Measurements from ENCODE around the gene COPS9. TPM values are rescaled to one million over a fixed set of nuclear protein-coding genes. Genes with fewer than 3 reads are reported as not detected.

The COPS9 gene
- total RNA-seq, 2 experiments from 2014 or later: 62.6 to 92.1 TPM

- Mint-ChIP-seq H3K9me3 (ENCODE audit: low read depth) (no peaks in the 10 kb centered on the region), H3K4me3 (no peak overlapping the region), H3K27me3 (peaks cover 17% of the 10 kb centered on the region), H3K27ac (no peak overlapping the region), H3K4me1 (no peaks in the 10 kb centered on the region), H3K36me3 (ENCODE audit: low read depth) (no peaks in the 10 kb centered on the region)
- DNase-seq: no peak
- ChIA-PET POLR2A (no interaction called here), CTCF (no interaction called here)
- no peak for ATAC-seq
- intact Hi-C loops (cut with DNase I, micrococcal nuclease): no loop called here
Observed at GRCh38 chr2:240172071-240172895, 36.2 kb upstream of the COPS9 start.

GRCh38 chr2:240170883-240171282 lies 34.8 kb upstream of the COPS9 start:
- Mint-ChIP-seq H3K9me3 (ENCODE audit: low read depth) (no peaks in the 10 kb centered on the region), H3K4me1 (no peaks in the 10 kb centered on the region), H3K4me3 (no peak overlapping the region), H3K36me3 (ENCODE audit: low read depth) (no peaks in the 10 kb centered on the region), H3K27ac (no peak overlapping the region), H3K27me3 (peaks cover 11% of the 10 kb centered on the region)
- POLR2A ChIA-PET: no interaction called here
- CTCF ChIA-PET: no interaction called here
- ATAC-seq (no peak), DNase-seq (no peak)
- intact Hi-C loops (cut with DNase I, micrococcal nuclease): no loop called here

GRCh38 chr2:240170354-240170735 lies 34.2 kb upstream of the COPS9 start:
- no peaks in the 10 kb centered on the region for H3K9me3 Mint-ChIP-seq (ENCODE audit: low read depth)
- no peak overlapping the region for H3K4me3 Mint-ChIP-seq
- no peaks in the 10 kb centered on the region for H3K4me1 Mint-ChIP-seq
- DNase-seq (no peak), ATAC-seq (no peak)
- no peaks in the 10 kb centered on the region for H3K36me3 Mint-ChIP-seq (ENCODE audit: low read depth)
- ChIA-PET CTCF (no interaction called here), POLR2A (no interaction called here)
- peaks cover 11% of the 10 kb centered on the region for H3K27me3 Mint-ChIP-seq
- intact Hi-C loops (cut with DNase I, micrococcal nuclease): no loop called here
- H3K27ac Mint-ChIP-seq: no peak overlapping the region

GRCh38 chr2:240169486-240170353 lies 33.6 kb upstream of the COPS9 start:
- CTCF ChIA-PET: interaction anchor here (0.6 kb wide), 1 partner anchor 100 kb away, joined by 3 read pairs; no protein-coding TSS in a partner anchor
- DNase-seq: no peak
- H3K9me3 Mint-ChIP-seq (ENCODE audit: low read depth): no peaks in the 10 kb centered on the region

GRCh38 chr2:240168546-240169361 lies 32.6 kb upstream of the COPS9 start:
- DNase-seq (no peak), ATAC-seq (no peak)
- Mint-ChIP-seq H3K9me3 (ENCODE audit: low read depth) (no peaks in the 10 kb centered on the region), H3K36me3 (ENCODE audit: low read depth) (no peaks in the 10 kb centered on the region), H3K4me3 (no peak overlapping the region), H3K27ac (no peak overlapping the region), H3K4me1 (no peaks in the 10 kb centered on the region), H3K27me3 (peaks cover 2% of the 10 kb centered on the region)
- ChIA-PET POLR2A (no interaction called here), CTCF (interaction anchor here (0.6 kb wide), 1 partner anchor 101 kb away, joined by 3 read pairs; no protein-coding TSS in a partner anchor)
- intact Hi-C loops (cut with DNase I, micrococcal nuclease): no loop called here

More at GRCh38 chr2:240169486-240170353, 33.6 kb upstream of the COPS9 start:
- H3K4me1 Mint-ChIP-seq: no peaks in the 10 kb centered on the region
- intact Hi-C loops (cut with DNase I, micrococcal nuclease): no loop called here
- no peaks in the 10 kb centered on the region for H3K36me3 Mint-ChIP-seq (ENCODE audit: low read depth)
- ATAC-seq: no peak
- H3K27me3 Mint-ChIP-seq: peaks cover 10% of the 10 kb centered on the region
- H3K27ac Mint-ChIP-seq: no peak overlapping the region
- POLR2A ChIA-PET: no interaction called here
- H3K4me3 Mint-ChIP-seq: no peak overlapping the region

- H3K27me3 Mint-ChIP-seq: peaks cover 2% of the 10 kb centered on the region
- H3K4me1 Mint-ChIP-seq: no peaks in the 10 kb centered on the region
- ChIA-PET CTCF (no interaction called here), POLR2A (no interaction called here)
- no peak overlapping the region for H3K4me3 Mint-ChIP-seq
- no peaks in the 10 kb centered on the region for H3K9me3 Mint-ChIP-seq (ENCODE audit: low read depth)
- no peak overlapping the region for H3K27ac Mint-ChIP-seq
- no peak for ATAC-seq
- H3K36me3 Mint-ChIP-seq (ENCODE audit: low read depth): no peaks in the 10 kb centered on the region
- DNase-seq: no peak
- intact Hi-C loops (cut with DNase I, micrococcal nuclease): no loop called here
Observed at GRCh38 chr2:240168041-240168440, 31.9 kb upstream of the COPS9 start.

GRCh38 chr2:240167588-240167880 lies 31.4 kb upstream of the COPS9 start:
- no peaks in the 10 kb centered on the region for H3K36me3 Mint-ChIP-seq (ENCODE audit: low read depth)
- no peaks in the 10 kb centered on the region for H3K4me1 Mint-ChIP-seq
- peaks cover 5% of the 10 kb centered on the region for H3K27me3 Mint-ChIP-seq
- no peak for DNase-seq
- H3K4me3 Mint-ChIP-seq: no peak overlapping the region
- POLR2A ChIA-PET: no interaction called here
- intact Hi-C loops (cut with DNase I, micrococcal nuclease): no loop called here
- H3K9me3 Mint-ChIP-seq (ENCODE audit: low read depth): no peaks in the 10 kb centered on the region
- ATAC-seq: no peak
- H3K27ac Mint-ChIP-seq: no peak overlapping the region
- CTCF ChIA-PET: no interaction called here

GRCh38 chr2:240166761-240167587 lies 30.9 kb upstream of the COPS9 start:
- H3K27me3 Mint-ChIP-seq: peaks cover 5% of the 10 kb centered on the region
- no peaks in the 10 kb centered on the region for H3K36me3 Mint-ChIP-seq (ENCODE audit: low read depth)
- no peaks in the 10 kb centered on the region for H3K9me3 Mint-ChIP-seq (ENCODE audit: low read depth)
- ATAC-seq (no peak), DNase-seq (no peak)
- intact Hi-C loops (cut with DNase I, micrococcal nuclease): no loop called here
- no peak overlapping the region for H3K27ac Mint-ChIP-seq
- no peak overlapping the region for H3K4me3 Mint-ChIP-seq
- ChIA-PET CTCF (no interaction called here), POLR2A (no interaction called here)
- no peaks in the 10 kb centered on the region for H3K4me1 Mint-ChIP-seq

- H3K4me3 Mint-ChIP-seq: no peak overlapping the region
- POLR2A ChIA-PET: no interaction called here
- H3K27ac Mint-ChIP-seq: no peak overlapping the region
- no peaks in the 10 kb centered on the region for H3K9me3 Mint-ChIP-seq (ENCODE audit: low read depth)
- intact Hi-C loops (cut with DNase I, micrococcal nuclease): no loop called here
- no peaks in the 10 kb centered on the region for H3K4me1 Mint-ChIP-seq
- H3K36me3 Mint-ChIP-seq (ENCODE audit: low read depth): no peaks in the 10 kb centered on the region
- peaks cover 6% of the 10 kb centered on the region for H3K27me3 Mint-ChIP-seq
- no peak for DNase-seq
- CTCF ChIA-PET: no interaction called here
- ATAC-seq: no peak
Observed at GRCh38 chr2:240166191-240166590, 30.1 kb upstream of the COPS9 start.

- ChIA-PET POLR2A (no interaction called here), CTCF (no interaction called here)
- no peak for DNase-seq
- intact Hi-C loops (cut with DNase I, micrococcal nuclease): no loop called here
- H3K9me3 Mint-ChIP-seq (ENCODE audit: low read depth): no peaks in the 10 kb centered on the region
- H3K4me1 Mint-ChIP-seq: no peaks in the 10 kb centered on the region
- H3K27ac Mint-ChIP-seq: no peak overlapping the region
- H3K4me3 Mint-ChIP-seq: no peak overlapping the region
- ATAC-seq: no peak
- peaks cover 5% of the 10 kb centered on the region for H3K27me3 Mint-ChIP-seq
- H3K36me3 Mint-ChIP-seq (ENCODE audit: low read depth): no peaks in the 10 kb centered on the region
Observed at GRCh38 chr2:240165661-240166060, 29.6 kb upstream of the COPS9 start.

GRCh38 chr2:240165034-240165433 lies 28.9 kb upstream of the COPS9 start:
- ChIA-PET CTCF (no interaction called here), POLR2A (no interaction called here)
- no peak overlapping the region for H3K4me3 Mint-ChIP-seq
- no peaks in the 10 kb centered on the region for H3K36me3 Mint-ChIP-seq (ENCODE audit: low read depth)
- no peak overlapping the region for H3K27ac Mint-ChIP-seq
- ATAC-seq (no peak), DNase-seq (no peak)
- H3K4me1 Mint-ChIP-seq: no peaks in the 10 kb centered on the region
- H3K27me3 Mint-ChIP-seq: peaks cover 5% of the 10 kb centered on the region
- intact Hi-C loops (cut with DNase I, micrococcal nuclease): no loop called here
- no peaks in the 10 kb centered on the region for H3K9me3 Mint-ChIP-seq (ENCODE audit: low read depth)

Data from activated CD4-positive, alpha-beta T cell treated with anti-CD3 and anti-CD28 coated beads for 36 hours (primary cell).